NCI-H1694 (cell line): Measurements from ENCODE around the gene TSKS.

Source experiments
- DNase-seq: peaks from one replicate; lab custom pipeline; 2025; lab: John Stamatoyannopoulos, UW

TSKS gene

DNA sequence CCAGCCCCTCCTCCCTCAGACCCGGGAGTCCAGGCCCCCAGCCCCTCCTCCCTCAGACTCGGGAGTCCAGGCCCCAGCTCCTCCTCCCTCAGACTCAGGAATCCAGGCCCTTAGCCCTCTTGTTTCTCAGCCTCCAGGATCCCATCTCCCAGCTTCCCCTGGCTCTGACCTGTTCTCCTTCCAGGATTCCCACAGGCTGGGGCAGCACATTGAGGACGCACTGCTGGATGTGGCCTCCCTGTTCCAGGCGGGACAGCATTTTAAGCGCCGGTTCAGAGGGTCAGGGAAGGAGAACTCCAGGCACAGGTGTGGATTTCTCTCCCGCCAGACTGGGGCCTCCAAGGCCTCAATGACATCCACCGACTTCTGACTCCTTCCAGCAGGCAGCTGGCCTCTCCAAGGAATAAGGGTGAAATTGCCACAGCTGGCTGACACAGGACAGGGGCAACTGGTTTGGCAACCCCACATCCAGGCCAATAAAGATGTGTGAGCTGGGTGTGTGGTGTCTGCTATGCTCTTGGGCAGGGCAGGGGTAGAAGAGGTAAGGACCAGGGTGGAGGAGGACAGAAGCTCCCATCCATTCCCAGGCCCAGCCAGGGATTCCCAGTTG, 49.8 kb downstream of the TSKS start:
- no peak for DNase-seq

DNA sequence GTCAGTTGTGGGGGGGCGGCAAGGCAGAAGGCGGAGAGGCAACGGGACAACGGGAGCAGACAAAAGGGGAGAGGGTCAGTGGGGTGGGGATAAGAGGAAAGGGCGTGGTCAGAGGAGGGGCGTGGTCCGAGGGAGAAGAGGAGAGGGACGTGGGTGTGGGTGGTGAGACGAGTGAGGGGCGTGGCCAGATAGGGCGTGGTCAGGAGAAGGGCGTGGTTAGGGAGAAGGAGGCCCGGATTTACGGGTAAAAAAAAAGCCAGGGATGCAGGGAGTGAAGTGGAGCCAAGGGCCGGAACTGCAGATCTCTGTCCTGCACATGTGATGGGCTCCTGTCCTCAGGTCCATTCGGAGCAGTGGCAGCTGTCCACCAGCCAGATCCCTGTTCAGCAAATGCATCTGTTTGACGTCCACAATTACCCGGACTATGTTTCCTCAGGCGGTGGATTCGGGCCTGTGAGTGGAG, 50.7 kb downstream of the TSKS start:
- DNase-seq = no peak

DNA sequence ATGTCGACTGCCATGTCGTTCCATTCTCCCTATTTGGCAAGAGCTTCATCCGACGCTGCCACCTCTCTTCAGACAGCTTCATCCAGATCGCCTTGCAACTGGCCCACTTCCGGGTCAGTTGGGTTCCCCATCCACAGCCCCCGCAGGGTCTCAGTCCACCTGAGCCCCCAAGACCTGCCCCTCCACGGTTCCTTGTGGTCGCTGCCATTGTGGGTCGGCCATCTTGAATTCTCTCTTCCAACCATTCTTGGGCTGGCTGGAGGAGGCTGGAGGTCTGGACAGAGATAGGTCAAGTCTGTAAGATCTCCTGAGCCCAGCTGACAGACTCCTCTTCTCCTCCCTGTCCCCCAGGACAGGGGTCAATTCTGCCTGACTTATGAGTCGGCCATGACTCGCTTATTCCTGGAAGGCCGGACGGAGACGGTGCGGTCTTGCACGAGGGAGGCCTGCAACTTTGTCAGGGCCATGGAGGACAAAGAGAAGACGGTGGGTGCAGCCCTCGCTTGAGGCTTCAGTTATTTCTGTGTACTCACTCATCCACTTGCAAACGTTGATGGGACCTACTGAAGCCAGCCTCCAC, 52.6 kb downstream of the TSKS start:
- no peak for DNase-seq

DNA sequence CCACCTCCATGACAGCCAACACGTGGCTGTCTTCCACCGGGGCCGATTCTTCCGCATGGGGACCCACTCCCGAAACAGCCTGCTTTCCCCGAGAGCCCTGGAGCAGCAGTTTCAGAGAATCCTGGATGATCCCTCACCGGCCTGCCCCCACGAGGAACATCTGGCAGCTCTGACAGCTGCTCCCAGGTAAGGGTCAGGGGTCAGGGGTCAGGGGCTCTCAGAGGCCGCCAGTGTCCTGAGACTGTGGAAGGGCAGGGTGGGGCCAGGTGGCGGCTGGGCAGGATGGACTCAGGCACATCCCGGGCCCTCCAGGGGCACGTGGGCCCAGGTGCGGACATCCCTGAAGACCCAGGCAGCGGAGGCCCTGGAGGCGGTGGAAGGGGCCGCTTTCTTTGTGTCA, 57.2 kb downstream of the TSKS start:
- DNase-seq = no peak

DNA sequence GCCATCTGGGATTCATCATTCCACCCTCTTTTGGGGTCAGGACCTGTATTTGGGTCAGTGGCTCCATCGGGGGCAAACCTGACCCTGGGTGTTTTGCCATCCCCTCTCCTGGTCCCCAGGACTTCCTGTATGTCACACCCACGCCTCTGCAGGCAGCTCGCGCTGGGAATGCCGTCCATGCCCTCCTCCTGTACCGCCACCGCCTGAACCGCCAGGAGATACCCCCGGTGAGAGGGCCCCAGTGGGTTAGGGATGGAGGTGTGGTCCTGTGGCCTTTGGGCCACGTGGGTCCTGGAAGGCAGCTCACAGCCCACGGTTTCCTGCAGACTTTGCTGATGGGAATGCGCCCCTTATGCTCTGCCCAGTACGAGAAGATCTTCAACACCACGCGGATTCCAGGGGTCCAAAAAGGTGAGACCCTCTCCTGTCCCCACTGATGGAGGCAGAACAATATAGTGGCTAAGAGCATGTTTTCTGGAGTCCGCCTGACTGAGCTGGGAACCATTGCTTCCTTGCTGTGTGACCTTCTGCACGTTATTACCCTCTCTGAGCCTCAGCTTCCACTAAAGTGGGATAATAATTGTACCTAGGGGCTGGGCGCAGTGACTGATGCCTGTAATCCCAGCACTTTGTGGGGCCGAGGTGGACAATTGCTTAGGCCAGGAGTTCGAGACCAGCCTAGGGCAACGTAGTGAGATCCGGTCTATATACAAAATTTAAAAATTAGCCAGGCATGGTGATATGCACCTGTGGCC, 58.0 kb downstream of the TSKS start:
- DNase-seq = no peak

DNA sequence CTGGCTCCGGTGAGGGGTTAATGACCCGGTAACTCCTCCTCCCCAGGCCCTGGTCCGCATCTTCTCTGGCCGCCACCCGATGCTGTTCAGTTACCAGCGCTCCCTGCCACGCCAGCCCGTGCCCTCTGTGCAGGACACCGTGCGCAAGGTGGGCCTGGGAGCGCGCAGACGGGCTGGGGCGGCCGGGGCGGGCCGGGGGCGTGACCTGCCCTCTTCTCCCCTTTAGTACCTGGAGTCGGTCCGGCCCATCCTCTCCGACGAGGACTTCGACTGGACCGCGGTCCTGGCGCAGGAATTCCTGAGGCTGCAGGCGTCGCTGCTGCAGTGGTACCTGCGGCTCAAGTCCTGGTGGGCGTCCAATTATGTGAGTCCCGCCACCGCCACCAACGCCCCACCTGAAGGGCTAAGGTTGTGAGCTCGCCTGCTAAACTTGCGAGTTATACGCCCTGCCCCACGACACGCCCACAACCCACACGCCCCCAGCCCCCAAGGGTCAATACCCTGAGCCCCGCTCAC, 61.8 kb downstream of the TSKS start:
- DNase-seq = no peak

DNA sequence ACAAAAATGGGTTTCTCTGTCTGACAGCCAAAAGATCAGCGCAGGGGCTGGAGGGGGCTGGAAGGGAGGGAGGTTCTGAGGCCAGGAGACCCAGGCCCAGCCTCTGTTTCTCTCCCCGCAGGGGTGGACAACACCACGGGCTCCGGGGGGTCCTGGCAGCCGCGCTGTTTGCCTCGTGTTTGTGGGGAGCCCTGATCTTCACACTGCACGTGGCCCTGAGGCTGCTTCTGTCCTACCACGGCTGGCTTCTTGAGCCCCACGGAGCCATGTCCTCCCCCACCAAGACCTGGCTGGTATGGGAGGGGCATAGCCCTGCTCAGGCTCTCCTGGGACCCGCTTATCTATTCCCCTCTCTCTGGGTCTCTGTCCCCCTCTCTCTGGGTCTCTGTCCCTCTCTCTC, 62.5 kb downstream of the TSKS start:
- no peak for DNase-seq

DNA sequence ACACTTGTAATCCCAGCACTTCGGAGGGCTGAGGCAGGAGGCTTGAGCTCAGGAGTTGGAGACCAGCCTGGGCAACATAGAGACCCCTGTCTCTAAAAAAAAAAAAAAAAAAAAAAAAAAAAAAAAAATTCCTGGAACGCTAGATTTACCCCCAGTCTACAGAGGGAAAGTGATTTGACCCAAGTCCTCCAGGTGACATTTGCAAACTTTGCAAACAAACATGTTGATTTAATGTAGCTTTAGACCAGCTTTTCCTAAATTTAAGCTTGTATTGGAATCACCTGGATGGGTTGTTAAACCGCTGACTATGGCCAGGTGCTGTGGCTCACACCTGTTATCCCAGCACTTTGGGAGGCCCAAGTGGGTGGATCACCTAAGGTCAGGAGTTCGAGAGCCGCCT, 63.7 kb downstream of the TSKS start:
- no peak for DNase-seq

DNA sequence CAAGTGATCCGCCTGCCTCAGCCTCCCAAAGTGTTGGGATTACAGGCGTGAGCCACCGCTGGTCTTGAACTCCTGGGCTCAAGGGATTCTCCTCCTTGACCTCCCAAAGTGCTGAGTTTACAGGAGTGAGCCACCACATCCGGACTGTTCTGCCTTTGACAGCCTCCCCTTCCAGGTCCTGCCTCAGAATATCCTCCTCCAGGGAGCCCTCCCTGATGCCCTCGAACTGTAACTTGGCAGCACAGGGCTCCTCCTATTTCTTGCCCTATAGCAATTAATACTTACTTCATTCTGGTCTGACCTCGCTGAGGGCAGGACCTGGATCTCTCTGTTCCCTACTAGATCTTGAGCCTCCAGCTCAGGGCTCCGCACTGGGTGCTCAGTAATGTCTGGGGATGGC, 66.2 kb downstream of the TSKS start:
- no peak for DNase-seq

DNA sequence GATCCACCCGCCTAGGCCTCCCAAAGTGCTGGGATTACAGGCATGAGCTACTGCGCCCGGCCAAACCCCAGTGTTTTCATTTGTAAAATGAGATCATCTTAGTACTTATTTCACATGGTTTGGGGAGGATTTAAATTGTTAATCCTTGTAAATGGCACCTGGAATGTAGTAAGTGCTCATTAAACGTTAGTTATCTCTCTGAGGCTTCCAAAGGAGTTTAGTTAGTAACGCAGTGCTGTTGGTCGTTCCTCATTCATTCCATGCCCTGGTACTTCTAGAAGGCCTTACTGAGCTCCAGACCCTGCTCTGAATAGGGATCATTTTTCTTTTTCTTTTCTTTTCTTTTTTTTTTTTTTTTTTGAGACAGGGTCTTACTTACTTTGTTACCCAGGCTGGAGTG, 67.0 kb downstream of the TSKS start:
- no peak for DNase-seq

DNA sequence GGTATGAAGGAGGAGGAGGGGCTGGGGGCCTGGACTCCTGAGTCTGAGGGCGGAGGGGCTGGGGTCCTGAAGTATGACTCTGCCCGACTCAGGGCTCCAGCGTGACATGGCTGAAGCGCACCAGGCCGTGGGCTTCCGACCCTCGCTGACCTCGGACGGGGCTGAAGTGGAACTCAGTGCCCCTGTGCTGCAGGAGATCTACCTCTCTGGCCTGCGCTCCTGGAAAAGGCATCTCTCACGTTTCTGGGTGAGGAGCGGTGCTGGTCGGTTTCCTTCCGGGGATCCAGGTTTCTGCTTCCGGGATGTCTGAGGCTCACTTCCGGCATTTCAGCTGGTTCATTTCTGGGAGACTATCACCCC, 71.0 kb downstream of the TSKS start:
- DNase-seq = no peak

DNA sequence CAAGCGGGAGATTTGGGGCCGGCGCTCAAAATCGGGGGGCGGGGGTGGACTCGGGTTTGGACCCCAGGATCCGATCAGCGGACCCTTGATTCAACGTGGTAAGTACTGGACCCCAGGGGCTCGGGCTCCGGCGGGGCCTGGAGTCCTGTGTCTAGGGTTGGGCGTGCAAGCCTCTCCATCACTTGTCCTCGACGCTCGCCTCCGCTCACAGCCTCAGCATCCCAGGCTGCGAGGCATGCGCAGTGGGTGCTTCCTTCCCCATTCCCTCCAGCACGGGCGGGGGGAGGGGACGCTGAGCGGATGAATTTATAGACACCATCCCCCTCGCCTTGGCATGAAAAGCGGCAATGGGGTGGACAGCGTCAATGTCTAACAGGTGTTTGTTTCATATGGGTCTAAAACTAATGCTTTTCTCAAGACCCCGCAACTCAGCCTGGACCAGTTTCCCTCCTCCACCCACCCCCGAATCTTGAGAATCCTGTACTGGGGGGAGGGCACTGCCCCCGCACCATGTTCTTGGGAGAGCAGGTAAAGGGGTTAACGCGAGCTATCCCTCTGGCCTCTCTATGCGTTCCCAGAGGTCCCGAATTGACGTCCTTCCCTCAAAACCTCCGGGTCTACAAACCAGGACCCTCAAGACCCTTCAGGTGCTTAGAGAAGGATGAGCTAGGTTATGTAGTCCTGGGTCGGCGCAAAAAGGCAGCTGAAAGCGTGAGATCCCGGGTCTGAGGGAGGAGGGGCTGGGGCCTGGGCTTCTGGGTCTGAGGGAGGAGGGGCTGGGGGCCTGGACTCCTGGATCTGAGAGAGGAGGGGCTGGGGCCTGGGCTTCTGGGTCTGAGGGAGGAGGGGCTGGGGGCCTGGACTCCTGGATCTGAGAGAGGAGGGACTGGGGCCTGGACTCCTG, 71.6 kb downstream of the TSKS start:
- peak; percentile 73 for DNase-seq

DNA sequence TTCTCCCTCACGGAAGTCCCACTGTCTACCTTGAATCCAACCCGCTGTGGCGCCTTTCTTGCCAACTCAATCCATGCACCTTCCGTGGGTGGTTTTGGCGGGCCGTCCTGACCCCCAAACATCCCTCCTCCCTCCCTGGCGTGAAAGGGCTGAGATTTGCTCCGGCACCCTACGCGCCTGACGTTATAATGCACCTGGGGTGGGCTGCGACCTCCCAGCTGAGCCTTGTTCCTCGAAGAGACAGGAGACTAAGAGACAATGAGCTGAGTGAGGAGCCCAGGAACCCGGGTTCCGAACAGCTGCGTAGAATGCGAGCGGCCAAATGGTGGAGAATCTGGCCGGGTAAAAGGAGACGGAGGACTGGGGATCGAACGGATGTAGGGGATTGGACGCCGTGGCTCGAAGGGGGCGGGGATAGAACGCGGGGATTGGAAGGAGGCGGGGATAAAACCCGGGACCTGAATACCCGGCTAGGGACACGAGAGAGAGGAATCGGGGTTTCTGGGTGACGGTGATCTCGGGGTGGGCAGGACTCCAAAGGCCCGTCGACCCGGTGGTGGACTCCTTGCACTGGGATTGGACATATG, 72.4 kb downstream of the TSKS start, which contains the start of gene CPT1C:
Gene CPT1C, plus strand, starts transcription at position 461 of the 587 bp plus-strand sequence. CDS start 1,137 bp downstream, outside the sequence.
- peak; percentile 94 for DNase-seq

DNA sequence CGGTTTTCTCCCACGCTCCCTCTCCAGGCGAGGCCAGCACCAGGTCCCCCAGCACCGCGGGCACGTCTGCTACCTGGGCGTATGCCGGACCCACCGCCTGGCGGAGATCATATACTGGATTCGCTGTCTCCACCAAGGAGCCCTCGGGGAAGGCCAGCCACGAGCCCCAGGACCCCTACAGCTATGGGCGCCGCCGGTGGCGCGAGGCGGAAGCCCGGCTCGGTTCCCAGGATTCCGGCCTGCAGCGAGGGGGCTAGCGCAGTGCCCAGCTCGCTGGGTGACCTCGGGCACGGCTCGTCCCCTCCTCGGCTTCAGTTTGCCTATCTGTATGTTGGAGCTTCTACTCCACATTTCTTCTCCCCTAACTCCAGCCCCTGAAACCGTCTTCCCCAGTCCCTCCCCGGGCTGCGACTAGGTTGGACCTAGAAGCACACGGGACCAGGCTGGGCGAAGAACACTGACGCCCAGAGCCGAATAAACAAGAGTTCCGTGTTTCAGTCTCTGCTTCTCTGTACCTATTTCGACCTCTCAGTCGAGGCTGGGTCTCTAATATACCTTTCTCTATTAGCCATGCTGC, 72.9 kb downstream of the TSKS start:
- DNase-seq = no peak
